ENCODE results near the gene CD300LB.
A peak's percentile ranks its signal among the peaks of the same experiment; 100 is the strongest.
"Not testable (repeated sequence)": the region's sequence is repeated elsewhere in the genome, so short reads cannot be mapped to it uniquely, and the experiment has no call there.

Gene CD300LB

GRCh38 chr17:74523308-74523707 is 8.0 kb downstream of the CD300LB start:
- intact Hi-C loops (cut with DNase I; ENCODE audit: low total_unique reads): no loop called here
- no peak for TF ChIP-seq CTCF (IDR thresholded peaks at IDR 0.05)
- Histone ChIP-seq H3K4me1 (no peaks in the 10 kb centered on the region), H3K27ac (no peak overlapping the region), H3K27me3 (peaks cover 0 to 4% of the 10 kb centered on the region in 2 donors), H3K9me3 (peaks cover 0 to 15% (median 10%) of the 10 kb centered on the region in 3 donors), H3K36me3 (no peaks in the 10 kb centered on the region), H3K4me3 (no peak overlapping the region)
- DNase-seq: peak in 1 of 2 donors; percentile 51

- no peak for TF ChIP-seq CTCF (IDR thresholded peaks at IDR 0.05)
- no peaks in the 10 kb centered on the region for H3K36me3 ChIP-seq
- intact Hi-C loops (cut with DNase I; ENCODE audit: low total_unique reads): no loop called here
- H3K4me1 ChIP-seq: no peaks in the 10 kb centered on the region
- H3K27ac ChIP-seq: no peak overlapping the region
- no peak overlapping the region for H3K4me3 ChIP-seq
- peak in 1 of 2 donors; percentile 51 for DNase-seq
- peaks cover 0 to 4% of the 10 kb centered on the region in 2 donors for H3K27me3 ChIP-seq
- peaks cover 0 to 15% (median 10%) of the 10 kb centered on the region in 3 donors for H3K9me3 ChIP-seq
Measured at GRCh38 chr17:74522381-74523105, 8.7 kb downstream of the CD300LB start.

GRCh38 chr17:74521701-74522201 is 9.5 kb downstream of the CD300LB start:
- intact Hi-C loops (cut with DNase I; ENCODE audit: low total_unique reads): no loop called here
- no peak overlapping the region for H3K4me3 ChIP-seq

GRCh38 chr17:74520790-74521480 is 10.3 kb downstream of the CD300LB start:
- Histone ChIP-seq H3K4me3 (no peak overlapping the region), H3K9me3 (peaks cover 0 to 15% (median 10%) of the 10 kb centered on the region in 3 donors), H3K36me3 (no peaks in the 10 kb centered on the region), H3K4me1 (no peaks in the 10 kb centered on the region), H3K27ac (peak overlapping the region; percentile 28 to 33), H3K27me3 (peaks cover 0 to 4% of the 10 kb centered on the region in 2 donors)
- peak in 1 of 2 donors; percentile 61 for DNase-seq
- intact Hi-C loops (cut with DNase I; ENCODE audit: low total_unique reads): no loop called here
- TF ChIP-seq CTCF (IDR thresholded peaks at IDR 0.05): no peak

More at GRCh38 chr17:74521701-74522201, 9.5 kb downstream of the CD300LB start:
- H3K4me1 ChIP-seq: no peaks in the 10 kb centered on the region
- DNase-seq: peak in 1 of 2 donors; percentile 66
- H3K9me3 ChIP-seq: peaks cover 0 to 15% (median 10%) of the 10 kb centered on the region in 3 donors
- H3K27ac ChIP-seq: peak overlapping the region in 1 of 2 donors; percentile 33
- peaks cover 0 to 4% of the 10 kb centered on the region in 2 donors for H3K27me3 ChIP-seq
- no peak for TF ChIP-seq CTCF (IDR thresholded peaks at IDR 0.05)
- no peaks in the 10 kb centered on the region for H3K36me3 ChIP-seq

- Histone ChIP-seq H3K36me3 (no peaks in the 10 kb centered on the region), H3K27ac (no peak overlapping the region), H3K4me1 (no peaks in the 10 kb centered on the region), H3K27me3 (peaks cover 0 to 3% of the 10 kb centered on the region in 2 donors), H3K4me3 (no peak overlapping the region), H3K9me3 (peaks cover 0 to 15% (median 10%) of the 10 kb centered on the region in 3 donors)
- peak; percentile 46 to 68 for DNase-seq
- TF ChIP-seq CTCF (IDR thresholded peaks at IDR 0.05): no peak
- intact Hi-C loops (cut with DNase I; ENCODE audit: low total_unique reads): no loop called here
Measured at GRCh38 chr17:74520016-74520434, 11.2 kb downstream of the CD300LB start.

GRCh38 chr17:74518413-74518981 is 12.8 kb downstream of the CD300LB start:
- peaks cover 0 to 14% (median 10%) of the 10 kb centered on the region in 3 donors for H3K9me3 ChIP-seq
- H3K4me1 ChIP-seq; intact Hi-C loops (cut with DNase I; ENCODE audit: low total_unique reads); H3K27ac ChIP-seq; H3K27me3 ChIP-seq; H3K36me3 ChIP-seq; H3K4me3 ChIP-seq: not testable (repeated sequence)
- DNase-seq: peak in 1 of 2 donors; percentile 39

Data from tibial artery (tissue), 4 donors.